ENCODE measurements around the gene ETV6.
"Not testable (repeated sequence)": the region's sequence is repeated elsewhere in the genome, so short reads cannot be mapped to it uniquely, and the experiment has no call there.

GRCh38 chr12:11909406-11909805 lies 259.9 kb downstream of the ETV6 start:
- not testable (repeated sequence) for TF ChIP-seq GATA1 (IDR thresholded peaks at IDR 0.05; ENCODE audit: low read depth, low read length); POLR2A (IDR thresholded peaks at IDR 0.05; ENCODE audit: low read length)

Data from erythroblast (primary cell).